Testis (tissue), 3 donors: ENCODE results near the gene ANKRD11. TPM values are rescaled to one million over a fixed set of nuclear protein-coding genes. Genes with fewer than 3 reads are reported as not detected.

Experiments
- DNase-seq: peaks from one replicate; pipeline ENCODE4 v3.0.0-alpha.2; 2019
- H3K27ac ChIP-seq, 2 donors: fragments of 200-600 bp; sonication (generic); one replicate each; pipeline ENCODE4 v1.5.1; 2019
- H3K27me3 ChIP-seq: fragments of 200-600 bp; sonication (generic); one replicate; pipeline ENCODE4 v1.5.1; 2019
- H3K36me3 ChIP-seq: fragments of 200-600 bp; sonication (generic); one replicate; pipeline ENCODE4 v1.5.1; 2017; ENCODE audit warnings: low read depth; ENCODE audit errors: missing control alignments
- H3K4me1 ChIP-seq: fragments of 200-600 bp; sonication (generic); one replicate; pipeline ENCODE4 v1.5.1; 2019
- H3K4me3 ChIP-seq, 2 donors: fragments of 200-600 bp; sonication (generic); one replicate each; pipeline ENCODE4 v1.5.1; 2017 to 2019
- H3K9me3 ChIP-seq: fragments of 200-600 bp; sonication (generic); one replicate; pipeline ENCODE4 v1.5.1; 2017
- CTCF ChIP-seq, 3 experiments: fragments of 450-650 bp in 2 of 3; fragments of 200-600 bp in 1 of 3; sonication (generic) in 1 of 3; IDR thresholded peaks; one replicate each; pipeline ENCODE4 v1.5.1; 2016 to 2019; ENCODE audit warnings: antibody characterized with exemption in 3 of 3, mild to moderate bottlenecking in 2 of 3, moderate library complexity in 1 of 3
- POLR2A ChIP-seq: fragments of 450-650 bp; IDR thresholded peaks from one replicate; pipeline ENCODE4 v1.6.1; 2017; ENCODE audit warnings: antibody characterized with exemption, mild to moderate bottlenecking, moderate library complexity
- whole genome bisulfite sequencing, 2 donors: methylation state at CpG; one replicate each; pipeline ENCODE4 v1.1.5; 2018; 5-methylcytosine and 5-hydroxymethylcytosine counted together
- intact Hi-C: fragments of 100-400 bp; cut with DNase I; formaldehyde crosslinking; loops from one replicate; pipeline ENCODE4 v1.15.1; 2023; ENCODE audit warnings: low total_unique reads
- polyA plus RNA-seq: library from polyadenylated mRNA; stranded (reverse); fragments of 350-450 nt; fragmentation: Illumina TruSeq; extraction: RNeasy Lipid Tissue Mini Kit (QIAGEN cat#74804); gene quantifications from one replicate; pipeline ENCODE4 v1.2.3, GENCODE V29; 2014; ENCODE audit warnings: low read depth, low replicate concordance; ENCODE audit not compliant: insufficient read depth
- total RNA-seq, 2 donors: library from RNA; depleted of rRNA; stranded (reverse); fragments of >200 nt; gene quantifications; one replicate each; pipeline ENCODE4 v1.2.3, GENCODE V29; 2016

ANKRD11 gene
- total and polyA plus RNA-seq, 3 donors from 2014 or later, result 49.7 to 187 (median 150) TPM

- intact Hi-C loops, result no loop called here
- TF ChIP-seq CTCF (IDR thresholded peaks at IDR 0.05) (no peak), POLR2A (no peak)
- H3K9me3 ChIP-seq, result no peaks in the 10 kb centered on the region
- H3K4me1 ChIP-seq, result peaks cover 40% of the 10 kb centered on the region
- H3K4me3 ChIP-seq, result no peak overlapping the region
- H3K36me3 ChIP-seq, result no peaks in the 10 kb centered on the region
- no peak for DNase-seq
- no peak overlapping the region for H3K27ac ChIP-seq
- H3K27me3 ChIP-seq, result no peaks in the 10 kb centered on the region
- 64 to 84% methylated on average over 14 to 15 of the region's 15 CpGs for WGBS, 2 donors
Measured at GRCh38 chr16:89446136-89446974, 44.0 kb downstream of the ANKRD11 start.

DNA sequence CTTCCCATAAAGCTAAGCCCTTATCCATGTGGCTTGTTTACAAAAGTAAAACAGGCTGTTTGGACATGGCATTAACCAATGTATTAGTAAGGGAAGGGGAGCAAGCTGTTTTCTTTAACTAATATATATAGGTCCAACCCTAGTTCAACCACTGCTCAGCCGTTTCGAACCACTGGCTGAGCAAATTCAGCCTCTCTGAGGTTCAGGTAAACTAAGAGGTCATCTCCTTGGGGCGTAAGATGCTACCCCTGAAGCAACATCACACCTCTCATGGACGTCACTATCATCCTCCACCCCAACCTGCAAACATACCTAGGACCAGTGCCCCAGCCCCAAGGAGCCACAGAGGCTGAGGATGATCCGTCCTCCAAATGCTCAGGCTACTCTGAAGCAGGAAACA lies 45.2 kb downstream of the ANKRD11 start:
- Histone ChIP-seq H3K4me1 (peaks cover 42% of the 10 kb centered on the region), H3K9me3 (no peaks in the 10 kb centered on the region), H3K36me3 (no peaks in the 10 kb centered on the region), H3K27ac (no peak overlapping the region), H3K4me3 (no peak overlapping the region), H3K27me3 (no peaks in the 10 kb centered on the region)
- no peak for DNase-seq
- TF ChIP-seq CTCF (IDR thresholded peaks at IDR 0.05) (no peak), POLR2A (no peak)
- WGBS, 2 donors, result 85 to 90% methylated on average over 5 of the region's 5 CpGs
- intact Hi-C loops, result no loop called here

- H3K27me3 ChIP-seq, result no peaks in the 10 kb centered on the region
- peaks cover 46% of the 10 kb centered on the region for H3K4me1 ChIP-seq
- H3K9me3 ChIP-seq, result no peaks in the 10 kb centered on the region
- H3K27ac ChIP-seq, result no peak overlapping the region
- H3K36me3 ChIP-seq, result no peaks in the 10 kb centered on the region
- DNase-seq, result no peak
- no peak for TF ChIP-seq POLR2A
- no peak for TF ChIP-seq CTCF (IDR thresholded peaks at IDR 0.05)
- H3K4me3 ChIP-seq, result no peak overlapping the region
- WGBS, 2 donors, result 53% methylated on average over 3 of the region's 3 CpGs
- intact Hi-C loops, result no loop called here
Measured at GRCh38 chr16:89444728-89445127, 45.6 kb downstream of the ANKRD11 start.

GRCh38 chr16:89444151-89444723 lies 46.1 kb downstream of the ANKRD11 start:
- peaks cover 50% of the 10 kb centered on the region for H3K4me1 ChIP-seq
- 56 to 61% methylated on average over 7 to 8 of the region's 8 CpGs for WGBS, 2 donors

More at GRCh38 chr16:89444151-89444723, 46.1 kb downstream of the ANKRD11 start:
- Histone ChIP-seq H3K9me3 (no peaks in the 10 kb centered on the region), H3K27me3 (no peaks in the 10 kb centered on the region), H3K36me3 (no peaks in the 10 kb centered on the region), H3K27ac (no peak overlapping the region), H3K4me3 (no peak overlapping the region)
- no peak for DNase-seq
- TF ChIP-seq CTCF (IDR thresholded peaks at IDR 0.05) (no peak), POLR2A (no peak)
- intact Hi-C loops, result no loop called here
